Kidney (tissue), 14 donors: ENCODE data around the gene BRD9. TPM values are rescaled to one million over a fixed set of nuclear protein-coding genes. Genes with fewer than 3 reads are reported as not detected.
A peak's percentile ranks its signal among the peaks of the same experiment; 100 is the strongest.

Experiments
- DNase-seq, 5 donors: peaks; one replicate each; pipeline ENCODE4 v3.0.0-alpha.2; 2013 to 2020
- FAIRE-seq: peaks from 2 replicates; lab custom pipeline; 2012; peaks lifted over from hg19 to GRCh38; lab: Jason Lieb, UNC
- H3K27ac ChIP-seq, 2 donors: one replicate each; pipeline ENCODE4 v1.7.0; 2013; ENCODE audit warnings: low read depth in 2 of 2, low read length in 2 of 2, inconsistent platforms in 1 of 2
- H3K27me3 ChIP-seq: one replicate; pipeline ENCODE4 v1.7.1; 2013; ENCODE audit warnings: low read length, inconsistent platforms; ENCODE audit not compliant: control insufficient read depth, insufficient read depth
- H3K36me3 ChIP-seq, 3 donors: one replicate each; pipeline versions ENCODE4 v1.7.0 to v1.7.1; 2013; ENCODE audit warnings: low read length in 3 of 3, control low read depth in 1 of 3, inconsistent platforms in 1 of 3; ENCODE audit not compliant: insufficient read depth in 3 of 3, control insufficient read depth in 2 of 3
- H3K4me1 ChIP-seq, 3 donors: one replicate each; pipeline versions ENCODE4 v1.7.0 to v1.7.1; 2013; ENCODE audit warnings: low read length in 3 of 3, inconsistent platforms in 1 of 3, low read depth in 1 of 3; ENCODE audit not compliant: control insufficient read depth in 2 of 3, insufficient read depth in 2 of 3
- H3K4me3 ChIP-seq, 3 donors: one replicate each; pipeline versions ENCODE4 v1.7.0 to v1.8.1; 2013; ENCODE audit warnings: low read length in 3 of 3, control low read depth in 1 of 3, inconsistent platforms in 1 of 3
- H3K9ac ChIP-seq, 3 donors: one replicate each; pipeline versions ENCODE4 v1.7.0 to v1.7.1; 2013; ENCODE audit warnings: low read length in 3 of 3, control low read depth in 1 of 3, inconsistent platforms in 1 of 3
- H3K9me3 ChIP-seq, 3 donors: one replicate each; pipeline versions ENCODE4 v1.7.0 to v1.7.1; 2013; ENCODE audit warnings: low read length in 3 of 3, control low read depth in 1 of 3, inconsistent platforms in 1 of 3; ENCODE audit not compliant: control insufficient read depth in 2 of 3, insufficient read depth in 1 of 3
- CTCF ChIP-seq: IDR thresholded peaks from 3 replicates; pipeline ENCODE4 v1.5.1; 2012; ENCODE audit warnings: mild to moderate bottlenecking, moderate library complexity, borderline replicate concordance; ENCODE audit not compliant: insufficient read depth; ENCODE audit errors: extremely low read depth
- intact Hi-C: fragments of 100-400 bp; cut with DNase I; formaldehyde crosslinking; loops from one replicate; pipeline ENCODE4 v1.11.1; 2022
- polyA plus RNA-seq: library from polyadenylated mRNA; stranded (reverse); fragments of 350-450 nt; fragmentation: Illumina TruSeq; extraction: RNeasy Lipid Tissue Mini Kit (QIAGEN cat#74804); gene quantifications from one replicate; pipeline ENCODE4 v1.2.3, GENCODE V29; 2014; ENCODE audit warnings: low read depth, low replicate concordance; ENCODE audit not compliant: insufficient read depth
- total RNA-seq: library from RNA; stranded (reverse); fragmentation: NEBNext Ultra II Directional; extraction: Animal tissue kit (Norgen Biotek cat#: 25700); gene quantifications from one replicate; pipeline ENCODE4 v1.2.1, GENCODE V29; 2021
- donor health status: control.
- donor health status: control.
- donor health status: control.
- donor health status: control.
- donor health status: control.
- donor health status: DM: yes; HTN: yes; CAD: no.
- donor health status: Normal renal cell carcinoma (clear cell type).

BRD9 gene
- total and polyA plus RNA-seq, 2 donors from 2014 or later, result 17.5 to 38.0 TPM

- Histone ChIP-seq H3K36me3 (peaks cover 10 to 85% (median 58%) of the 10 kb centered on the region in 3 donors), H3K9ac (no peak overlapping the region), H3K4me1 (peaks cover 0 to 4% (median 0%) of the 10 kb centered on the region in 3 donors), H3K27me3 (no peaks in the 10 kb centered on the region), H3K9me3 (no peaks in the 10 kb centered on the region), H3K4me3 (no peak overlapping the region), H3K27ac (no peak overlapping the region)
- intact Hi-C loops, result no loop called here
- DNase-seq, result no peak
- no peak for TF ChIP-seq CTCF
- no peak for FAIRE-seq
Measured at GRCh38 chr5:886036-886435, 6.6 kb downstream of the BRD9 start.

- Histone ChIP-seq H3K4me3 (no peak overlapping the region), H3K36me3 (peaks cover 10 to 82% (median 59%) of the 10 kb centered on the region in 3 donors), H3K9ac (no peak overlapping the region), H3K27ac (no peak overlapping the region), H3K4me1 (peaks cover 0 to 2% (median 0%) of the 10 kb centered on the region in 3 donors), H3K27me3 (no peaks in the 10 kb centered on the region), H3K9me3 (no peaks in the 10 kb centered on the region)
- intact Hi-C loops, result no loop called here
- no peak for FAIRE-seq
- TF ChIP-seq CTCF, result no peak
- peak in 1 of 5 donors; percentile 63 for DNase-seq
Measured at GRCh38 chr5:885529-885928, 7.1 kb downstream of the BRD9 start.

GRCh38 chr5:885127-885442, 7.5 kb downstream of the BRD9 start:
- no peak overlapping the region for H3K4me3 ChIP-seq
- no peak overlapping the region for H3K27ac ChIP-seq
- no peak overlapping the region for H3K9ac ChIP-seq
- no peak for FAIRE-seq
- intact Hi-C loops, result no loop called here
- TF ChIP-seq CTCF, result no peak
- no peaks in the 10 kb centered on the region for H3K9me3 ChIP-seq
- H3K36me3 ChIP-seq, result peaks cover 10 to 78% (median 55%) of the 10 kb centered on the region in 3 donors
- no peaks in the 10 kb centered on the region for H3K27me3 ChIP-seq
- DNase-seq, result peak in 1 of 5 donors; percentile 68
- no peaks in the 10 kb centered on the region for H3K4me1 ChIP-seq

GRCh38 chr5:884345-885126, 8.1 kb downstream of the BRD9 start:
- Histone ChIP-seq H3K36me3 (peaks cover 10 to 72% (median 53%) of the 10 kb centered on the region in 3 donors), H3K4me3 (no peak overlapping the region), H3K27me3 (no peaks in the 10 kb centered on the region), H3K4me1 (no peaks in the 10 kb centered on the region), H3K9me3 (no peaks in the 10 kb centered on the region), H3K9ac (no peak overlapping the region), H3K27ac (no peak overlapping the region)
- DNase-seq, result no peak
- FAIRE-seq, result no peak
- intact Hi-C loops, result no loop called here
- TF ChIP-seq CTCF, result no peak
